HCT116 (cell line): ENCODE results near the gene CCDC134. TPM values are rescaled to one million over a fixed set of nuclear protein-coding genes. Genes with fewer than 3 reads are reported as not detected.

Source experiments
- ATAC-seq: fragments of 200-7000 bp; cut with Tn5 transposase; 2 replicates; pipeline ENCODE4 v1.9.1; 2020; ENCODE audit warnings: mild to moderate bottlenecking, moderate library complexity
- BruUV-seq: library from RNA; stranded (reverse); fragments of 400-500 nt; replicated peaks from 2 replicates; lab custom pipeline; 2021; lab: Mats Ljungman, UMichigan
- CTCF ChIA-PET: fragments of 300-600 bp; sonication (Branson Sonifier 250); formaldehyde crosslinking; loops from one replicate; lab custom pipeline; 2021; ENCODE audit warnings: antibody characterized with exemption; lab: Charles Lee
- POLR2A ChIA-PET: fragments of 300-600, 350-600 bp; sonication (Branson Sonifier 250); formaldehyde crosslinking; loops from one replicate; lab custom pipeline; 2021; ENCODE audit warnings: antibody characterized with exemption; lab: Charles Lee
- RAD21 ChIA-PET, 2 experiments: fragments of 300-600 bp; sonication (Branson Sonifier 250); formaldehyde crosslinking; loops; one replicate each; lab custom pipeline; 2023; ENCODE audit warnings: low total read pairs in 2 of 2; ENCODE audit not compliant: uncharacterized antibody in 2 of 2, unreplicated experiment in 2 of 2, low non-redundant PET in 1 of 2; lab: Charles Lee
- DNase-seq: peaks from one replicate; pipeline ENCODE4 v3.0.0-alpha.2; 2010; ENCODE audit warnings: low read depth, low spot score
- H2AFZ ChIP-seq: fragments of 200-600 bp; shearing (Covaris generic), sonication (generic); 2 replicates; pipeline ENCODE4 v1.6.1; 2017; ENCODE audit warnings: low read depth, mixed run types, mixed read lengths, antibody characterized with exemption, low read length; ENCODE audit not compliant: poor library complexity, severe bottlenecking
- H3K27ac ChIP-seq: 2 replicates; pipeline ENCODE4 v1.5.1; 2012; ENCODE audit warnings: low read depth, low read length
- H3K27me3 ChIP-seq: fragments of 200-600 bp; sonication (generic); 2 replicates; pipeline ENCODE4 v1.6.1; 2016; ENCODE audit warnings: mixed run types, low read length, mixed read lengths; ENCODE audit not compliant: insufficient read depth
- H3K36me3 ChIP-seq, 2 experiments: fragments of 200-500 bp in 1 of 2; fragments of 200-600 bp in 1 of 2; sonication (Bioruptor generic) in 1 of 2; sonication (generic) in 1 of 2; 2 replicates each; pipeline versions ENCODE4 v1.5.1 to v1.6.1; 2014 to 2016; ENCODE audit warnings: low read length in 2 of 2, inconsistent platforms in 1 of 2, mixed read lengths in 1 of 2, mixed run types in 1 of 2; ENCODE audit not compliant: insufficient read depth in 2 of 2, control insufficient read depth in 1 of 2
- H3K4me1 ChIP-seq, 2 experiments: fragments of 200-600 bp in 1 of 2; sonication (generic) in 1 of 2; 2 replicates each; pipeline versions ENCODE4 v1.5.1 to v1.6.1; 2012 to 2017; ENCODE audit warnings: low read length in 2 of 2, inconsistent platforms in 1 of 2, mild to moderate bottlenecking in 1 of 2, mixed read lengths in 1 of 2, mixed run types in 1 of 2, moderate library complexity in 1 of 2; ENCODE audit not compliant: insufficient read depth in 2 of 2, control insufficient read depth in 1 of 2
- H3K4me2 ChIP-seq: fragments of 200-600 bp; sonication (generic); 2 replicates; pipeline ENCODE4 v1.6.1; 2017; ENCODE audit warnings: mixed run types, low read length, mixed read lengths
- H3K4me3 ChIP-seq, 2 experiments: fragments of 200-600 bp in 1 of 2; sonication (generic) in 1 of 2; replicated peaks in 1 of 2; 2 replicates each; pipeline ENCODE4 v1.5.1; 2011 to 2016; ENCODE audit warnings: low read length in 2 of 2, control low read depth in 1 of 2, low read depth in 1 of 2, mild to moderate bottlenecking in 1 of 2, mixed read lengths in 1 of 2, mixed run types in 1 of 2
- H3K79me2 ChIP-seq: fragments of 200-600 bp; sonication (generic); 2 replicates; pipeline ENCODE4 v1.6.1; 2017; ENCODE audit warnings: mild to moderate bottlenecking, mixed run types, low read length, moderate library complexity, mixed read lengths; ENCODE audit not compliant: insufficient read depth
- H3K9ac ChIP-seq: fragments of 200-600 bp; sonication (generic); 2 replicates; pipeline ENCODE4 v1.6.1; 2016; ENCODE audit warnings: low read length, mixed read lengths
- H3K9me2 ChIP-seq: fragments of 200-600 bp; sonication (generic), shearing (Covaris generic); 2 replicates; pipeline ENCODE4 v1.6.1; 2017; ENCODE audit warnings: mixed run types, mild to moderate bottlenecking, moderate library complexity; ENCODE audit not compliant: insufficient read depth
- H3K9me3 ChIP-seq, 2 experiments: fragments of 200-500 bp in 1 of 2; fragments of 200-600 bp in 1 of 2; sonication (Bioruptor generic) in 1 of 2; sonication (generic) in 1 of 2; 2 replicates each; pipeline ENCODE4 v1.6.1; 2014 to 2017; ENCODE audit warnings: low read length in 2 of 2, mixed read lengths in 2 of 2, inconsistent platforms in 1 of 2, low read depth in 1 of 2, mild to moderate bottlenecking in 1 of 2, mixed run types in 1 of 2, moderate library complexity in 1 of 2; ENCODE audit not compliant: control insufficient read depth in 1 of 2, insufficient read depth in 1 of 2
- H4K20me1 ChIP-seq: fragments of 200-600 bp; sonication (generic), shearing (Covaris generic); 2 replicates; pipeline ENCODE4 v1.6.1; 2017; ENCODE audit warnings: mixed run types, mild to moderate bottlenecking, moderate library complexity; ENCODE audit not compliant: insufficient read depth
- ATF3 ChIP-seq: IDR thresholded peaks from 2 replicates; pipeline ENCODE4 v1.6.1; 2012
- CBX3 ChIP-seq: IDR thresholded peaks from 2 replicates; pipeline ENCODE4 v1.6.1; 2012; ENCODE audit warnings: low read depth
- CTCF ChIP-seq, 3 experiments: fragments of 200-600 bp in 1 of 3; sonication (generic) in 1 of 3; IDR thresholded peaks in 2 of 3; conservative IDR thresholded peaks in 1 of 3; 2 replicates each; pipeline ENCODE4 v1.5.1; 2012 to 2017; ENCODE audit warnings: low read depth in 2 of 3, low read length in 2 of 3, antibody characterized with exemption in 1 of 3, borderline replicate concordance in 1 of 3, control low read depth in 1 of 3, mild to moderate bottlenecking in 1 of 3, mixed read lengths in 1 of 3, mixed run types in 1 of 3, moderate library complexity in 1 of 3; ENCODE audit not compliant: insufficient read depth in 1 of 3
- ELF1 ChIP-seq: IDR thresholded peaks from 2 replicates; pipeline ENCODE4 v1.6.1; 2012; ENCODE audit warnings: low read depth, borderline replicate concordance
- EZH2 ChIP-seq: fragments of 200-600 bp; sonication (generic); IDR thresholded peaks from 2 replicates; pipeline ENCODE4 v1.6.1; 2017; ENCODE audit warnings: antibody characterized with exemption, mixed run types
- EZH2phosphoT487 ChIP-seq: fragments of 200-600 bp; IDR thresholded peaks from 2 replicates; pipeline ENCODE4 v1.6.1; 2018; ENCODE audit warnings: antibody characterized with exemption, borderline replicate concordance
- RAD21 ChIP-seq: IDR thresholded peaks from 2 replicates; pipeline ENCODE4 v1.6.1; 2012; ENCODE audit warnings: low read depth, mild to moderate bottlenecking
- REST ChIP-seq: IDR thresholded peaks from 2 replicates; pipeline ENCODE4 v1.6.1; 2012; ENCODE audit warnings: low read depth
- SIN3A ChIP-seq: IDR thresholded peaks from 2 replicates; pipeline ENCODE4 v1.6.1; 2012; ENCODE audit warnings: low read depth
- SP1 ChIP-seq: IDR thresholded peaks from 2 replicates; pipeline ENCODE4 v1.6.1; 2012; ENCODE audit warnings: low read depth
- TCF7L2 ChIP-seq: IDR thresholded peaks from 2 replicates; pipeline ENCODE4 v1.7.0; 2011; ENCODE audit warnings: borderline replicate concordance, inconsistent platforms; ENCODE audit not compliant: insufficient read depth, insufficient read length; ENCODE audit errors: extremely low read depth
- YY1 ChIP-seq: IDR thresholded peaks from 2 replicates; pipeline ENCODE4 v1.6.1; 2011; ENCODE audit warnings: low read length, low read depth, moderate library complexity, mild to moderate bottlenecking; ENCODE audit not compliant: insufficient replicate concordance; ENCODE audit errors: extremely low read depth
- ZNF274 ChIP-seq: fragments of 200-500 bp; sonication (Bioruptor generic); IDR thresholded peaks from 2 replicates; pipeline ENCODE4 v1.6.1; 2014; ENCODE audit warnings: mild to moderate bottlenecking, low read depth, low read length, inconsistent platforms
- intact Hi-C: fragments of 100-400 bp; cut with micrococcal nuclease; formaldehyde crosslinking; loops from 2 replicates; pipeline ENCODE4 v1.10.0; 2022
- total RNA-seq: library from RNA; stranded (reverse); gene quantifications from one replicate; pipeline ENCODE4 v1.2.1, GENCODE V29; 2021; ENCODE audit not compliant: unreplicated experiment

The CCDC134 gene
- total RNA-seq, 1 experiment from 2014 or later = 15.8 TPM

DNA sequence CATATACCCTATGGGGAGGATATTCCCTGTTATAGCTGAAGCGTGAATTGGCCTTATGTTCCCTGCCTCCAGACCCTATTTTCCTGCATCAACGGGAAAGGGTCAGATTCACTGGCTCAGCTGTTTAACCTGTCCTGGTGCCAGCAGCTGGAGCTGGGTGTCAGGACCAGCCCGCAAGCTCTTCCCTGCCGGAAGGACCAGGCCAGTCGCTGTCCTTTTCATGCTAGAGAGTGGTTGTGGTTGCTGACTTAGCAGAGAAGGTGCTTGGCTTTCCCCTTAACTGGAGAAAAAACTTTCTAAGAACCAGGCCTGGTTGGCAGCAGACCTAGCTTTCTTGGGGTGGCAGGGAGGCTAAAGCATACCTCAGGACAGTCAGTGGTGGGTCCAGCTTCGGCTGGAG is 27.2 kb downstream of the CCDC134 start:
- Histone ChIP-seq H3K4me1 (peaks cover 11 to 16% of the 10 kb centered on the region in 2 experiments), H3K27me3 (no peaks in the 10 kb centered on the region), H3K27ac (no peak overlapping the region), H3K9ac (no peak overlapping the region), H2AFZ (no peak overlapping the region), H3K79me2 (peaks cover 4% of the 10 kb centered on the region; the same call in 1 of the 2 replicates), H3K4me3 (no peak overlapping the region), H4K20me1 (no peaks in the 10 kb centered on the region), H3K9me2 (no peaks in the 10 kb centered on the region), H3K4me2 (no peak overlapping the region), H3K9me3 (no peaks in the 10 kb centered on the region), H3K36me3 (peaks cover 0 to 5% of the 10 kb centered on the region in 2 experiments; a peak in 2 of 4 replicates)
- no peak for ATAC-seq
- DNase-seq = no peak
- RAD21 ChIA-PET = no interaction called here
- CTCF ChIA-PET = interaction anchor here (1.0 kb wide), 1 partner anchor 29 kb away, joined by 3 read pairs; no protein-coding TSS in a partner anchor
- no TSS peak for BruUV-seq
- intact Hi-C loops = no loop called here
- TF ChIP-seq SP1 = no peak
- no peak for TF ChIP-seq RAD21
- TF ChIP-seq SIN3A = no peak
- TF ChIP-seq TCF7L2 = no peak
- POLR2A ChIA-PET = no interaction called here

DNA sequence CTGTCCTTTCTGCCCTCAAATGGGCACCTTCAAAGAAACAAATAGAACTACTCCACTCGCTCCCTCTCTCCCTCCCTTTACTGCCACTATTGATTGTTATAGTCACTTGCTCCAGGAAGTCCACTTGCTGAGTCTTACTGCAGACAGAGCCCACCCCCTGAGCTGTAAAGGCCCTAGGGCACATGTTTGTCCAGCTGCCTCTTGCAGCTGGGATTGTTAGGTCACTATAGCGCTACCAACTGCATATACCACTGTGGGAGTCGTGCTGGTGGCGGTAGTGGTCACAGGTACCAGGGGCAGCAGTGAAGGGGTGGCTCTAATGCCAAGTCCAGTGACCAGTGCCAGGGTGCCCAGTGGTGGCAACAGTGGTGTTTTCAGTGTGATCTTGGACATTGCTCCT is 28.0 kb downstream of the CCDC134 start:
- Histone ChIP-seq H3K4me2 (no peak overlapping the region), H3K27ac (no peak overlapping the region), H3K36me3 (peaks cover 0 to 4% of the 10 kb centered on the region in 2 experiments; a peak in 2 of 4 replicates), H3K27me3 (no peaks in the 10 kb centered on the region), H3K4me1 (peaks cover 10 to 13% of the 10 kb centered on the region in 2 experiments), H3K79me2 (peaks cover 4% of the 10 kb centered on the region; the same call in 1 of the 2 replicates), H3K9me3 (no peaks in the 10 kb centered on the region), H2AFZ (no peak overlapping the region), H3K9me2 (no peaks in the 10 kb centered on the region), H3K4me3 (no peak overlapping the region), H3K9ac (no peak overlapping the region), H4K20me1 (no peaks in the 10 kb centered on the region)
- intact Hi-C loops = no loop called here
- ChIA-PET POLR2A (no interaction called here), CTCF (no interaction called here), RAD21 (no interaction called here)
- DNase-seq (no peak), ATAC-seq (no peak)
- no peak for TF ChIP-seq ATF3
- no peak for TF ChIP-seq EZH2phosphoT487
- TF ChIP-seq ZNF274 = no peak
- no peak for TF ChIP-seq REST
- no peak for TF ChIP-seq RAD21
- no peak for TF ChIP-seq CTCF (IDR thresholded peaks at IDR 0.05 in 2 of 3, conservative IDR thresholded peaks at IDR 0.05 in 1 of 3; ENCODE audit: borderline replicate concordance in 1 of 3, insufficient read depth in 1 of 3, low read depth in 2 of 3, low read length in 2 of 3)
- TF ChIP-seq ELF1 = no peak
- no peak for TF ChIP-seq YY1
- no peak for TF ChIP-seq CBX3
- TF ChIP-seq EZH2 = no peak
- no peak for TF ChIP-seq SP1
- BruUV-seq = no TSS peak
